COLO829 (cell line): ENCODE results near the gene SLX9.
"Not testable (repeated sequence)": the region's sequence is repeated elsewhere in the genome, so short reads cannot be mapped to it uniquely, and the experiment has no call there.

Source experiments
- DNase-seq: peaks from one replicate; pipeline ENCODE4 v3.0.0; 2012; ENCODE audit warnings: low spot score

The SLX9 gene

GRCh38 chr21:44960141-44961092 is 20.6 kb downstream of the SLX9 start:
- no peak for DNase-seq

DNA sequence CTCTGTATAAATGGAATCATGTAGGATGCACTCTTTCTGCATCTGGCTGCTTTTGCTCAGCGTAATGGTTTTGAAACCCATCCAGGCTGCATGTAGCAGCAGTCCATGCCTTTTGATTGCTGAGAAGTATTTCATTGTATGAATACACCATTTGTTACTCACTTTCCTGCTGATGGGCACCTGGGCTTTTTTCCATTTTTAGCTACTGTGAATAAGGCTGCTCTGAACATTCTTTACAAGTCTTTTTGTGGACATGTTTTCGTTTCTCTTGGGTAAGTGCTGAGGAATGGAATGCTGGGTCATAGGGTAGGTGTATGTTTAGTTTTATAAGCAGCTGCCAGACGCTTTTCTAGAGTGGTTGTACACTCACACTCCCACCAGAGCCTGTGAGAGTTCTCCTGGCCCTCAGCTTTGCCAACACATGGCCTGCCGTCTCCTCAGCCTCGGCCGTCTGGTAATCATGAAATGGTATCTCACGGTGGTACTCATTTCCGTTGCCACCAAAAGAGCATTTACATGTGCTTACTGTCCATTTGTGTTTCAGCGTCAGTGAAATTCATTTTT is 22.7 kb downstream of the SLX9 start:
- no peak for DNase-seq

- no peak for DNase-seq
These were observed 24.6 kb downstream of the SLX9 start for GRCh38 chr21:44964381-44964780.

DNA sequence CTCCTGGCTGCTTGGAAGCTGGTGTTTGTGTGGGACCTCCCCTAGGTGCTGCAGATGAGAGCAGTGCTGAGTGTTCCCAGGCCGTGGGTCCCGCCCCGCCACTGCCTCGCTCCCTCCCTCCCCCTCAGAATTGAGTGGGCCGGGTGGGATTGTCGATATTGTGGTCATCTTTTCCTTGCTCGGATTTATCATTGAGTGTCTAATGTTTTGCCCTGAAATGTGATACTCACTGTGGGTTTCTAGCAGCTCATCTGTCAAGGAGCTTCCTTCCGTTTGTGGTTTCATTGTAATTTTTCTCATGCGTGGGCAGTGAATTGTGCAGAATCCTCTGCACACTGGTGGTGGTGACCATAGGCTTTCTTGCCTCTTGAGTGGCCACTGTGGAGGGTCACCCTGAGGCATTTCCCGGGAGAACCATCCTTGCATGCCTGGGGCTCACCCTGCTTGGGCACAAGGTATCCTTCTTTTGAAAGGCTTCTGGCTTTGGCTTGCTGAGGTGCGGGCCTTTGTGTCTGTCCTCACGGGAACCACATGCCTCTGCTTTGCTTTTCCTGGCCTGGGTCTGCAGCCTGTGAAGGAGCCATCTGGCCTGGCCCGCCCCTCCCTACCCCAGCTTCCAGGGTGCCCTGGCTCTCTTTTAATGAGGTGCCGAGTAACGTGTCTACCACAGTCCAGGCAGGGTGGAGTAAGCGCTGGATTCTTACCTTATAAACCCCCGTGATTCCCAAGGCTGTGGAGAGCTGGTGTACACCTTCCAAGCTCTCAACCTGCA is 25.6 kb downstream of the SLX9 start:
- no peak for DNase-seq

GRCh38 chr21:44966135-44967081 is 26.6 kb downstream of the SLX9 start:
- DNase-seq, result no peak

GRCh38 chr21:44967082-44968047 is 27.5 kb downstream of the SLX9 start:
- no peak for DNase-seq

- no peak for DNase-seq
These were observed 29.3 kb downstream of the SLX9 start for GRCh38 chr21:44969066-44969670.

GRCh38 chr21:44969931-44970755 is 30.3 kb downstream of the SLX9 start:
- no peak for DNase-seq

DNA sequence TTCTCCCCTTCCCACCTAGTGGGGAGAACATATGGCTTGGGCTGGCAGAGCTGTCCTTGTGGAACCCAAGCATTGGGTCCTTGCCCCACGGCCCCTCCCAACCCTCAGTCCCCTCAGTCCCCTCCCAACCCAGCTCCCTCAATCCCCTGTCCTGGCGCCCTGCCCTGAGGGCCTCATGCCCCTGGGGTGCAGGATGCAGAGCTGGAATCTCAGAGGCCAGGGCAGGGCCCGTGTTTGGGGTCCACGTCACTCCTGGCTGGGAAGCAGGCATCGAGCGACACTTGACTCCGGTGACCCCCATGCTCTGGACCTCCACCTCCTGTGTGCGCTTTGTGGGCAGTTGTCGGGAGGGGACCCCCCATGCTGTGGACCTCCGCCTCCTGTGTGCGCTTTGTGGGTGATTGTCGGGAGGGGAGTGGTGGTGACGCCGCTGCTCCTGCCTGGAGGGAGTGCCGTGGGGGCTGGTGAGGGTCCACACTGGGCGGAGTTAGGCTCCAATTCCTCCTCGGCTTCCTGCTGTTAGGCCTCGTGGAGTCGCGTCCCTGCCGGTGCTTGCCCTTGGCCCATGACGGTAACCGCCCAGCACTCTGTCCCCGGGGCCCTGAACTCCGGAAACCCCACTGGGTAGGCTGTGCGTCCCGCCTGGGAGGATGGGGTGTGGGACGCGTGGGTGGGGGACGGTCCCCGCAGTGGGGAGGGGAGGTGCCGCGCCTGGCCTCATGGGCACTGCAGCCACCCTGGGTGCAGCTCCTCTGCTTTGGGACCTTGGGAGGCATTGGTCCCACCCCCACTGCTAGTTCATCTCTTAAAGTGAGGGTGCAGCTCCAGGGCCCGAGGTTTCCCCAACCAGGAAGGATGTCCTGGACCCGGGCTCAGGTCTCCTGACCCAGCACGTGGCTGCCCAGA is 31.2 kb downstream of the SLX9 start:
- no peak for DNase-seq

DNA sequence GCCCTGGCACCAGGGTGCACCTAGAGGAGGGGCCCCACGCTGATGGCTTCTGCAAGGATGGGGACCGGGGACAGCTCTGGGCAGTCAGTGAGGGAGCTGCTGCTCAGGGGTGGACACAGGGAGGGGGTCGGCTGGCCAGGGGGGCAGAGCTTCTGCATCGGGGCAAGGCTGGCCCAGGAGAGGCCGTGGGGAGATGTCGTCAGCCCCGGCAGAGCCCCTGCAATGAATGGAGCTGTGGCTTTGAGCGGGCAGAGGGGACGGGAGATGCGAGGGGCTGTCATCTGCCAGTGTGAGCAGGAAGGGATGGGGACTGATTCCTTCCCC is 31.8 kb downstream of the SLX9 start:
- no peak for DNase-seq

DNA sequence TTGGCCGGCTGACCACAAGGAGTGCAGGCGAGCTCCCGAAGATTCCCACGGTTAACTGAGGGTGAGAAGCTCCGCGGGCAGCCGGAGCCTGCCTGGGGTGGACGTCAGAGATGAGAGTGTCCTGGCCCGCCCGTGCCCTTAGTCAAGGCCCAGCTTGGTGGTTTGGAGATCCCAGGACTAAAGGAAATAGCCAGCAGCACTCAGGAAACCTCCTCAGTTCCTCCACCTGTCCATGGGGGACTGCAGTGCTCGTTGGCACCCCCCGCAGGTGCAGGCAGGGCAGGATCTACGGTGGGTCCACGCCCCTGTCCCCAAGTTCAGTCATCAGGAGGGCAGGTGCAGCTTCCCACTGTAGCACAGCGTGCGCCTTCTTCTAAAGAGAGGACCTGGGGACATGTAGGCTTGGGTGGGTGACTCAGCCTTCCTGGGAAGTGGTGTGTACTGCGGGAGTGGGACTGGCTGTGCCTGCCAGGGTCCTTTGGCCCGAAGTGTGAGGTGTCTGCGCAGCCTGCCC is 32.5 kb downstream of the SLX9 start:
- no peak for DNase-seq

DNA sequence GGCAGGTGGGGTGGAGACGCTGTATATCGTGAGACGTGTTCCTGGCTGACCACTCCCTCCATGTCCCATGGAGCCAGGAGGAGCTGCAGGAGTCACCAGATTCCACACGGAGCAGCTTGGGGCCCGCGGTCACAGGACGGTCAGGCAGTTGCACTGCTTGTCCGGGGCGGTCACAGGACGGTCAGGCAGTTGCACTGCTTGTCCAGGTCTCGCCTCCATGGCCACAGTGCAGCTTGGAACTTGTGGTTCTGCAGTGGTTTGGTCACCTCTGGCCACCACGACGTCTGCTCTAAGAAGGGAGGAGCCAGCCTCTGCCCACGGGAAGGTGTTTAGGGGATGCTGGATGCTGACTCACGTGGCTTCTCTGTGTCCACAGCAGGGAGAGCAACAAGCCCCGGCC is 33.0 kb downstream of the SLX9 start:
- DNase-seq, result no peak

DNA sequence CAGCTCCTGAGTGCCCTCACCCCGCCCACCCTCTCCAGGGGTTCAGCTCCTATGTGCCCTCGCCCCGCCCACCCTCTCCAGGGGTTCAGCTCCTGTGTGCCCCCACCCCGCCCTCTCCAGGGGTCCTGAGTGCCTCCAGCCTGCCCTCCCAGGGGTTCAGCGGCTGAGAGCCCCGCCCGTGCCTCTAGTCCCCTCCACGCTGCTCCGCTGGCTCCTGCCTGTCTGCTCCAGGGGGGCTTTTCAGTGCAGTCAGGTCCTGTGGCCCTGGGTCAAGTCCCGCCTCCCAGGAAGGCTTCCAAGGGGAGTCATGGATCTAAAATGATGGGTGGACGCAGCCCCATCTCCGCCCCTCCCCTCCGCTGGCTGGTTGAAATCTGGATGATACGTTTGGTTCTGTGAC is 33.8 kb downstream of the SLX9 start:
- no peak for DNase-seq

DNA sequence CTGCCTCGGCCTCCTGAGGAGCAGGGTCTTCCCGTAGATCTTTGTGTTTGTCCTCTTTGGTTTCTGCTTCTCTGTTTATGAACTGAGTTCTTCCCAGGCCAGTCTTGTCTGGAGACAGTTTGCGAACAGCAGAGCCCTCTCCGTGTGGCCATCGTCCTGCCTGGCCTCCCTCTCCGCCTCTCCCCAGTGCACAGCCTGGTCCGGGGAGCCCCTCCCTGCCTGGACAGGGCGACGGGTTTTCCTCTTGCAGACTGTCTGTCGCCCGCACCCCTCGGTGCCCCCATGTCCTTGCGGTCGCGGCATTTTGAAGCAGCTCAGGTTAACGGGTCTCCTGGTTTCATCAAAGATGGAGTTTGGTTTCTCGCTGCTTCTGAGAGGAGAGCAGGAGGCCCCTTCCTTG is 34.8 kb downstream of the SLX9 start:
- DNase-seq, result no peak

- no peak for DNase-seq
These were observed 36.1 kb downstream of the SLX9 start for GRCh38 chr21:44975720-44976555.

DNA sequence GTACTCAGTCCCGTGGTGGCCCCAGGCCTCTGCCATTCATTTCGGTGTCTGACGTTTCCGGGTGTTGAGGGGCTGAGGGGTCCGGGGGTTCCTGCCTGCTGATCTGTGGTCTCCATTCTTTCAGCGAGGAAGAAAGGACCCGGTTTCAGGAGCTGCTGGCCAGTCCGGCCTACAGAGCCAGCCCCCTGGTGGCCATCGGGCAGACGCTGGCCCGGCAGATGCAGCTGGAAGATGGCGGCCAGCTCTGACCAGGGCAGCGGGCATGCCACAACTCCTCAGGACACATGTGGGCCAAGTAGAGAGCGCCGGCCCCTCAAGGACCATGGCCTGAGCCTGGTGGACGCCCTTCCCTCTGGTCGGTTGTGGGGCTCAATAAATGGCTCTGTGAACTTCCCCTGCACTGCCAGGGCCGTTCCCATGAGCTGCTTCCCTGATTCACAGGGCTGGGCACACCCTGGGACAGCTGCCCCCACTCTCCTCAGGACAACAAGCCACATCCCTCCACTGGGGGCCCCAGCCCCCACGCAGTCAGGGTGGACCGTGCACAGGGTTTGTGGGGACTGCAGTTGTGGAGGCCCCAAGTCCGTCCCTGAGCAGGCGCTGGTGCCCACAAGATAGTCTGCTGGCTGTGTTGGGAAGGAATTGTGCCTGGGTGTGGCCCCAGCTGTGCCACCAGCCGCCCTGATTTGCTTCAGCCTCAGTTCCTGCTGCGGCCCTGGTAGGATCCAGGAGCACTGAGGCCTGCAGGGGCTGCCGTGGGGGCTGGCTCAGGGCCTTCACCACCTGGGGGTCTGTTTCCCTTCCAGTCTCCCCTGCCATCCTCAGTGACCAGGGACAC is 36.9 kb downstream of the SLX9 start:
- not testable (repeated sequence) for DNase-seq
